GM18867 (cell line): ENCODE measurements around the gene SOX30.

Experiments
- ATAC-seq: cut with Tn5 transposase; IDR thresholded peaks from one replicate; pipeline ENCODE4 v1.9.1; 2021; ENCODE audit warnings: mild to moderate bottlenecking, moderate library complexity; ENCODE audit not compliant: unreplicated experiment

SOX30 gene

DNA sequence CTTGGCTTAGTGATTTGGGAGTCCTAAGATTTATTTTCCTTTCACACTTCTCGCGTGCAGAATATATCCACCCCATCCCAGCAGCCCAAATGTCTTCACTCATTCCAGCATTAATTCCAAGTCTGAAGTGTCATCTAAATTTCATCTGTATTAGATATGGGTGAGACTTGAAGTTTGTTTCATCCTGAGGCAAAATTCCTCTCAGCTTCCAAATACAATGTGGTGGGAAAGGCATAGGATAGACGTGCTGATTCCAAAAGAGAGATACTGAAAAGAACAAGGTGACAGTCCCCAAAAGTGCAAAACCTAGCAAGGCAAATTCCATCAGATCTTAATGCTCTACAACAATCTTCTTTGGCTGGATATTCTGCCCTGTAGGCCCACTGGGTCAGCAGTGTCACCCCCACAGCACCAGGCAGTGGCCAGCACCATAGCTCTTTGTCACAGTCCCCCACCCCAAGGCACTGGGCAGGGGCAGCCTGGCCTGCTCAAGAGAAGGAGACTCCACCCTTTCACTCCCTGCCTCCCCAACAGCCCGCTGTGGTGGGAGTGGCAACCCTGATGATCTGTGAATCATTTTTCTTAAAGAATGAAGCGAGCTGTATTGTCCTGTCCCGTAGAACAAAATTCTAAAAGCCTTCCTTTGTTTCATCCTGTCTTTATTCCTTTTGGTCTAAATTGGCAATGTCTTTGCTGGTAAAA, 74.0 kb downstream of the SOX30 start:
- ATAC-seq = no peak

- no peak for ATAC-seq
These were observed 75.6 kb downstream of the SOX30 start for GRCh38 chr5:157576678-157577077.
